ENCODE data around the gene AP2A1.

- TF ChIP-seq CTCF (IDR thresholded peaks at IDR 0.05 in 4 of 5, conservative IDR thresholded peaks at IDR 0.05 in 1 of 5) (no peak), POLR2A (IDR thresholded peaks at IDR 0.05) (no peak)
Observed at GRCh38 chr19:49763230-49763629, 3.6 kb upstream of the AP2A1 start, which contains the start of gene TSKS.
